ENCODE measurements around the gene TINCR. TPM values are rescaled to one million over a fixed set of nuclear protein-coding genes. Genes with fewer than 3 reads are reported as not detected.

Gene TINCR
- total RNA-seq, 1 experiment from 2014 or later = 0.21 TPM

GRCh38 chr19:5560156-5560555, 7.6 kb downstream of the TINCR start:
- peaks cover 4% of the 10 kb centered on the region for H3K9me3 Mint-ChIP-seq (ENCODE audit: unreplicated experiment)
- CTCF ChIA-PET = interaction anchor here (0.9 kb wide), 1 partner anchor 25 kb away, joined by 3 read pairs; no protein-coding TSS in a partner anchor
- TF ChIP-seq CTCF (IDR thresholded peaks at IDR 0.05; ENCODE audit: unreplicated experiment) = no peak
- BruUV-seq (replicated peaks) = no TSS peak
- H3K4me3 Mint-ChIP-seq (ENCODE audit: unreplicated experiment) = no peak overlapping the region
- DNase-seq (ENCODE audit: unreplicated experiment) = no peak
- H3K27ac Mint-ChIP-seq (ENCODE audit: low read depth, unreplicated experiment) = no peak overlapping the region
- no peaks in the 10 kb centered on the region for H3K27me3 Mint-ChIP-seq (ENCODE audit: insufficient read depth, unreplicated experiment)
- POLR2A ChIA-PET = no interaction called here
- H3K4me1 Mint-ChIP-seq (ENCODE audit: insufficient read depth, unreplicated experiment) = peaks cover 23% of the 10 kb centered on the region
- intact Hi-C loops (cut with micrococcal nuclease) = no loop called here
- H3K36me3 Mint-ChIP-seq (ENCODE audit: insufficient read depth, unreplicated experiment) = peaks cover 4% of the 10 kb centered on the region

GRCh38 chr19:5559804-5560133, 8.0 kb downstream of the TINCR start:
- no peak for DNase-seq (ENCODE audit: unreplicated experiment)
- no TSS peak for BruUV-seq (replicated peaks)
- ChIA-PET CTCF (interaction anchor here (0.9 kb wide), 1 partner anchor 25 kb away, joined by 3 read pairs; no protein-coding TSS in a partner anchor), POLR2A (no interaction called here)
- Mint-ChIP-seq H3K4me1 (ENCODE audit: insufficient read depth, unreplicated experiment) (peaks cover 23% of the 10 kb centered on the region), H3K4me3 (ENCODE audit: unreplicated experiment) (no peak overlapping the region), H3K9me3 (ENCODE audit: unreplicated experiment) (peaks cover 4% of the 10 kb centered on the region), H3K36me3 (ENCODE audit: insufficient read depth, unreplicated experiment) (peaks cover 4% of the 10 kb centered on the region), H3K27ac (ENCODE audit: low read depth, unreplicated experiment) (no peak overlapping the region), H3K27me3 (ENCODE audit: insufficient read depth, unreplicated experiment) (no peaks in the 10 kb centered on the region)
- TF ChIP-seq CTCF (IDR thresholded peaks at IDR 0.05; ENCODE audit: unreplicated experiment) = no peak
- intact Hi-C loops (cut with micrococcal nuclease) = no loop called here

- Mint-ChIP-seq H3K27me3 (ENCODE audit: insufficient read depth, unreplicated experiment) (no peaks in the 10 kb centered on the region), H3K4me3 (ENCODE audit: unreplicated experiment) (no peak overlapping the region), H3K4me1 (ENCODE audit: insufficient read depth, unreplicated experiment) (peaks cover 23% of the 10 kb centered on the region), H3K36me3 (ENCODE audit: insufficient read depth, unreplicated experiment) (peaks cover 4% of the 10 kb centered on the region), H3K27ac (ENCODE audit: low read depth, unreplicated experiment) (peak overlapping the region; percentile 10), H3K9me3 (ENCODE audit: unreplicated experiment) (peaks cover 4% of the 10 kb centered on the region)
- DNase-seq (ENCODE audit: unreplicated experiment) = peak; percentile 81
- POLR2A ChIA-PET = interaction anchor here (0.6 to 1.6 kb wide), 6 partner anchors 10 to 406 kb away, joined by 3 to 6 read pairs (median 4); partner anchors contain the start of genes SAFB2 and TINCR
- intact Hi-C loops (cut with micrococcal nuclease) = no loop called here
- TF ChIP-seq CTCF (IDR thresholded peaks at IDR 0.05; ENCODE audit: unreplicated experiment) = no peak
- BruUV-seq (replicated peaks) = no TSS peak
- CTCF ChIA-PET = interaction anchor here (0.5 to 1.3 kb wide), 11 partner anchors 10 to 685 kb away, joined by 3 to 7 read pairs (median 3); no protein-coding TSS in a partner anchor
These were observed 9.6 kb downstream of the TINCR start for GRCh38 chr19:5558101-5558621.

- BruUV-seq (replicated peaks) = no TSS peak
- DNase-seq (ENCODE audit: unreplicated experiment) = peak; percentile 85
- H3K36me3 Mint-ChIP-seq (ENCODE audit: insufficient read depth, unreplicated experiment) = peaks cover 4% of the 10 kb centered on the region
- no peak for TF ChIP-seq CTCF (IDR thresholded peaks at IDR 0.05; ENCODE audit: unreplicated experiment)
- H3K27me3 Mint-ChIP-seq (ENCODE audit: insufficient read depth, unreplicated experiment) = no peaks in the 10 kb centered on the region
- CTCF ChIA-PET = interaction anchor here (0.5 to 1.0 kb wide), 9 partner anchors 10 to 685 kb away, joined by 3 to 7 read pairs (median 3); no protein-coding TSS in a partner anchor
- POLR2A ChIA-PET = interaction anchor here (0.6 to 1.6 kb wide), 5 partner anchors 10 to 405 kb away, joined by 3 to 6 read pairs (median 4); partner anchors contain the start of gene TINCR
- intact Hi-C loops (cut with micrococcal nuclease) = no loop called here
- H3K27ac Mint-ChIP-seq (ENCODE audit: low read depth, unreplicated experiment) = peak overlapping the region; percentile 10
- H3K4me3 Mint-ChIP-seq (ENCODE audit: unreplicated experiment) = no peak overlapping the region
- peaks cover 4% of the 10 kb centered on the region for H3K9me3 Mint-ChIP-seq (ENCODE audit: unreplicated experiment)
- peaks cover 23% of the 10 kb centered on the region for H3K4me1 Mint-ChIP-seq (ENCODE audit: insufficient read depth, unreplicated experiment)
These were observed 10.1 kb downstream of the TINCR start for GRCh38 chr19:5557691-5558090.

Measured in MCF 10A (cell line).